Measurements from ENCODE around the gene HBG1.

Gene HBG1

DNA sequence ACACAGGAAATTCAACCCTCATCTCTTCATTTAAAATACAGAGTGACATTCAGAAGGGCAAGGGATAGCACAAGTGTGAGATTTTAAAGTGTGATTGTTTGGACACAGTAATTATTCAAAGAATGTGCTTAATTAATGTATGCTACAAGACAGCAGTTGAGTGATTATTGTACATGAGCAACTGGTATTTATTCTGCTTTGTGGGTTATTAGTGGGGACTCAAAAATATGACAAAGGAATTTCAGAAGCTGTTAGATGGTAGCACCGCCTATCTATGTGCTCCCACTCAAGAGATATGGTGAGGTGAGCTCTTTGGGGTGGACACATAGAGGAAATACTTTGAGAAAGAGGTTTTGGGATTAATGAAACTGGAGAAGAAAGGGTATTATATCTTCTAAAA lies 9.6 kb downstream of the HBG1 start:
- no peak for TF ChIP-seq MAX (IDR thresholded peaks at IDR 0.05; ENCODE audit: low read depth, low read length)
- TF ChIP-seq MYC (IDR thresholded peaks at IDR 0.05; ENCODE audit: low read depth, low read length): no peak
- TF ChIP-seq, protein P1, sequence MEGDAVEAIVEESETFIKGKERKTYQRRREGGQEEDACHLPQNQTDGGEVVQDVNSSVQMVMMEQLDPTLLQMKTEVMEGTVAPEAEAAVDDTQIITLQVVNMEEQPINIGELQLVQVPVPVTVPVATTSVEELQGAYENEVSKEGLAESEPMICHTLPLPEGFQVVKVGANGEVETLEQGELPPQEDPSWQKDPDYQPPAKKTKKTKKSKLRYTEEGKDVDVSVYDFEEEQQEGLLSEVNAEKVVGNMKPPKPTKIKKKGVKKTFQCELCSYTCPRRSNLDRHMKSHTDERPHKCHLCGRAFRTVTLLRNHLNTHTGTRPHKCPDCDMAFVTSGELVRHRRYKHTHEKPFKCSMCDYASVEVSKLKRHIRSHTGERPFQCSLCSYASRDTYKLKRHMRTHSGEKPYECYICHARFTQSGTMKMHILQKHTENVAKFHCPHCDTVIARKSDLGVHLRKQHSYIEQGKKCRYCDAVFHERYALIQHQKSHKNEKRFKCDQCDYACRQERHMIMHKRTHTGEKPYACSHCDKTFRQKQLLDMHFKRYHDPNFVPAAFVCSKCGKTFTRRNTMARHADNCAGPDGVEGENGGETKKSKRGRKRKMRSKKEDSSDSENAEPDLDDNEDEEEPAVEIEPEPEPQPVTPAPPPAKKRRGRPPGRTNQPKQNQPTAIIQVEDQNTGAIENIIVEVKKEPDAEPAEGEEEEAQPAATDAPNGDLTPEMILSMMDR (IDR thresholded peaks at IDR 0.05; ENCODE audit: low read depth, low read length): no peak
- TF ChIP-seq POLR2A (IDR thresholded peaks at IDR 0.05; ENCODE audit: extremely low read depth, insufficient read length): no peak
- no peak for DNase-seq (ENCODE audit: low read depth)
- no peak overlapping the region for H3K4me3 ChIP-seq (ENCODE audit: low read depth, low read length)

- TF ChIP-seq MAX (IDR thresholded peaks at IDR 0.05; ENCODE audit: low read depth, low read length): no peak
- TF ChIP-seq MYC (IDR thresholded peaks at IDR 0.05; ENCODE audit: low read depth, low read length): no peak
- TF ChIP-seq, protein P1 (IDR thresholded peaks at IDR 0.05; ENCODE audit: low read depth, low read length): no peak
- no peak for TF ChIP-seq POLR2A (IDR thresholded peaks at IDR 0.05; ENCODE audit: extremely low read depth, insufficient read length)
- H3K4me3 ChIP-seq (ENCODE audit: low read depth, low read length): no peak overlapping the region
- DNase-seq (ENCODE audit: low read depth): no peak
Measured at GRCh38 chr11:5239046-5239445, 10.6 kb downstream of the HBG1 start.

- TF ChIP-seq MAX (IDR thresholded peaks at IDR 0.05; ENCODE audit: low read depth, low read length): no peak
- TF ChIP-seq, protein P1 (IDR thresholded peaks at IDR 0.05; ENCODE audit: low read depth, low read length): no peak
- no peak for TF ChIP-seq MYC (IDR thresholded peaks at IDR 0.05; ENCODE audit: low read depth, low read length)
- no peak for TF ChIP-seq POLR2A (IDR thresholded peaks at IDR 0.05; ENCODE audit: extremely low read depth, insufficient read length)
- no peak overlapping the region for H3K4me3 ChIP-seq (ENCODE audit: low read depth, low read length)
- no peak for DNase-seq (ENCODE audit: low read depth)
Measured at GRCh38 chr11:5238486-5238885, 11.2 kb downstream of the HBG1 start.

DNA sequence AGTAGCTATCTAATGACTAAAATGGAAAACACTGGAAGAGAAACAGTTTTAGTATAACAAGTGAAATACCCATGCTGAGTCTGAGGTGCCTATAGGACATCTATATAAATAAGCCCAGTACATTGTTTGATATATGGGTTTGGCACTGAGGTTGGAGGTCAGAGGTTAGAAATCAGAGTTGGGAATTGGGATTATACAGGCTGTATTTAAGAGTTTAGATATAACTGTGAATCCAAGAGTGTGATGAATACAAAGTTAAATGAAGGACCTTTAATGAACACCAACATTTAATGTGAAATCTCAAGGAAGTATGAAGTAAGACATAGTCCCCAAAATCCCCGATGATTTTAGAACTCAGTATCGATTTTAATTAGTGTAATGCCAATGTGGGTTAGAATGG lies 12.2 kb downstream of the HBG1 start:
- DNase-seq (ENCODE audit: low read depth): no peak
- H3K4me3 ChIP-seq (ENCODE audit: low read depth, low read length): no peak overlapping the region
- no peak for TF ChIP-seq MYC (IDR thresholded peaks at IDR 0.05; ENCODE audit: low read depth, low read length)
- no peak for TF ChIP-seq MAX (IDR thresholded peaks at IDR 0.05; ENCODE audit: low read depth, low read length)

- no peak for DNase-seq (ENCODE audit: low read depth)
- TF ChIP-seq MYC (IDR thresholded peaks at IDR 0.05; ENCODE audit: low read depth, low read length): no peak
- no peak overlapping the region for H3K4me3 ChIP-seq (ENCODE audit: low read depth, low read length)
Measured at GRCh38 chr11:5235364-5236095, 14.1 kb downstream of the HBG1 start.

- TF ChIP-seq, protein P1 (IDR thresholded peaks at IDR 0.05; ENCODE audit: low read depth, low read length): no peak
- TF ChIP-seq POLR2A (IDR thresholded peaks at IDR 0.05; ENCODE audit: extremely low read depth, insufficient read length): no peak
- no peak for TF ChIP-seq MYC (IDR thresholded peaks at IDR 0.05; ENCODE audit: low read depth, low read length)
- no peak for TF ChIP-seq MAX (IDR thresholded peaks at IDR 0.05; ENCODE audit: low read depth, low read length)
- DNase-seq (ENCODE audit: low read depth): peak; percentile 13
- H3K4me3 ChIP-seq (ENCODE audit: low read depth, low read length): no peak within 1 kb of the TSS
Measured at GRCh38 chr11:5234381-5234834, 15.2 kb downstream of the HBG1 start, which contains the start of gene HBD. HBD (minus strand) TSS chr11:5234483; CDS start chr11:5234433, 50 bp downstream.
